GM18907 (cell line): ENCODE data around the gene UNC13A.
A peak's percentile ranks its signal among the peaks of the same experiment; 100 is the strongest.
"Not testable (repeated sequence)": the region's sequence is repeated elsewhere in the genome, so short reads cannot be mapped to it uniquely, and the experiment has no call there.

Experiments used
- ATAC-seq: cut with Tn5 transposase; IDR thresholded peaks from one replicate; pipeline ENCODE4 v1.9.1; 2021; ENCODE audit warnings: mild to moderate bottlenecking, moderate library complexity; ENCODE audit not compliant: unreplicated experiment

The UNC13A gene

DNA sequence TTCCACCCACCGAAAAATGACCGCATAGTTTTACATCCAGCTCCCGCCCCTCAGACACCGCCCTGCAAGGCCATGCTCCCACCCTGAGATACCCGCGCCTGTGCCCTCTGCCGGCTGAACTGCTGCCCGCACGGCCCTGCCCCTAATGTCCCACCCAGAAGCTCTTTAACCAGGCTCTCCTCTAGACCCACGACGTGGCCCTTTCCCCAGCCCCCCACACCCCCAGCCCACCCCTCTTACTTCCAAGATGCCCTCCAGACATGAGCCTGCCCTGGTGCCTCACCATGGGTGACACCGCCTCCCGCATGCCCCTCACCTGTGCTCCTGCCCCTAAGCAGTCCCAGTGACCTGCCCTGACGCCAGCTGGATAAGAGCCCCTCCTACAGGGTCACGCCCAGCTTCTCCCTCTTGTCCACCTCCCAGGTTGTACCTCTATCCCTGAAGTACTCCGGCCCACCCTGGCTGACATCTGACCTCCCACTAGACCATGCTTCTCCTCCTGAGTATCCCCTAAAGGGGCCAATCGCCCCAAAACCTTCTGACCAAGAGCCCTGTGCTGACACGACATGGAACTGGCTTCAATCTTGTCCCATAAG is 81.5 kb downstream of the UNC13A start:
- ATAC-seq = no peak

DNA sequence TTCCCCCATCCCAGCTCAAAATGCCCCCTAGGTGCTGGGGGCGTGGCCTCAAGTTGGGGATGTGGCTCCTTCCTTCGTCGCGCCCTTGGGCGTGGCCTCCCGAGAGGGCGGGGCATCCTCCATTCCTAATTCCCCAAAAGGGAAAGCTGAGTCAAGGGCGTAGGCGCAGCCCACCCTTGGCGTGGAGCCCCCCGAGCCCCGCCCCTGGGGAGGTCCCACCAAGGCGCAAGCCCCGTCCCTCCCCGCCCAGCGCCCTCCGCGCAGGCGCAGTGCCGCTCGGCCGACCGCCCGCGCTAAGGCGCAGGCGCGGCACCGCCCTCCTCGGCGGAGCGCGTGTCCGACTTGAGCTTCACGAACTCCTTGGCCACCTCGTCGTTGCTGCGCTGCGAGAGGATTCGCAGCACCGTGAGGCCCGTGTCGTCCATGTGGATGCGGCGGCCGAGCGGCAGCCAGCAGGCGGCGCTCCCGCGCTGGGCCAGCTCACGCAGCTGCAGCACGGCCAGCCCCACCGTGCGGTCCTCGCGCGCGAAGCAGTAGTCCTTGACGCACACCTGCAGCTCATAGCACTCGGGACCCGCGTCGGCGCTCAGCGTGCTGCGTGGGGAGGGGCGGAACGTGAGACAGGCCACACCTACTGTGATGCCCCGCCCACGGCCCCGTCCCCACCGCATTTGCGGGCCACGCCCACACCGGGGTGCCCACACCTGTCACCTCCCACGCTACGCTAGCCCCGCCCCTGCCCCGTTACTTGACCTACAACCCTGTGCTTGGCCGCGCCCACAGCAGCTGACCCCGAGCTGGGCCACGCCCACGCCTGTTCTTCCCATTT is 82.2 kb downstream of the UNC13A start:
- peak; percentile 67 for ATAC-seq

DNA sequence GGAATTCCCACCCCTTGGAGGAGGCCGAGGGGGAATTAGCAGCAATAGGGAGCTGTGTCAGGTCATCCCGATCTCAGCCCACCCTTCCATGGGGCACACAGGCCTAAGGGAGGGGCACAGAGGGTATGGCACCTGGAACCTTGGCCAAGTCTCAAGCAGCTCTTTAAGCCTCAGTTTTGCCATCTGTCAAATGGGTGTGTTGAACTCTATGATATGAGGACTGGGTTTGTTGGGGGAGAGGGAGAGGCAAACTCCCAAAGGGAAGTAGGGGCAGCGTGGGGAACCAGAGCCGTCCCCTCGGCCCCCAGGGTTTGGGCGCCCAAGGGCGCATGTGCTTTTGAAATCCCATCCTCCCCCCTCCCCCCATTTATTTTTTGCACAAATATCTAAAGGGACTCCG is 83.0 kb downstream of the UNC13A start:
- no peak for ATAC-seq

DNA sequence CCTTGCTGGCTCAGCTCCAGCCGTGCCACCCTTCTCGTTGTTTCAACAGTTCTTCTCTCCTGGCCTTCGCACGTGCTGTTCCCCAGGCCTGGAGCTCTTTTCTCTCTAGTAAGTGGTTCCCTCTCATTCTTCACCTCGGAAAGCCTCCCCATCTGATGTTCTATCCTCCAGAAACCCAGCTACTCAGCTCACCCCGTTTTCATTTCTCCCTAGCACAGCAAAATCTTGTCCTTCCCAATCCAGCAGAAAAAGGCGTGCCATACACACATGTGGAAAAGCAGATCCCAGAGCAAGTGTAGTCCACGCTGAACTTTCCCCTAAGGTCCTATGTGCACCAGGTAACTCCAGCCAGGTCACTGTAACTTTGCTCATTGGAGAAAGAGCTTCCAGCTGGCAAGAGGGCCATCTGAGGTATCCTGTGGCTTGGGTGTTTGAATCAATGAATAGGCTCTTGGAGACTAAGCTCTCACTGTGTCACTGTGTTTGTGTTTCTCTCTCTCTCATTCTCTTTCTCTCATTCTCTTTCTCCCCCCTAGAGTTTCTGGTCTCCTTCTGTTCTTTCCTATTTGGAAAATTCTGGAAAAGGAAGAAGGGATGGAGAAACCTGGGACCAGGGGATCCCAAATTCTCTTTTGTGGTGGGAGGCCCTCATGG is 83.7 kb downstream of the UNC13A start:
- no peak for ATAC-seq

DNA sequence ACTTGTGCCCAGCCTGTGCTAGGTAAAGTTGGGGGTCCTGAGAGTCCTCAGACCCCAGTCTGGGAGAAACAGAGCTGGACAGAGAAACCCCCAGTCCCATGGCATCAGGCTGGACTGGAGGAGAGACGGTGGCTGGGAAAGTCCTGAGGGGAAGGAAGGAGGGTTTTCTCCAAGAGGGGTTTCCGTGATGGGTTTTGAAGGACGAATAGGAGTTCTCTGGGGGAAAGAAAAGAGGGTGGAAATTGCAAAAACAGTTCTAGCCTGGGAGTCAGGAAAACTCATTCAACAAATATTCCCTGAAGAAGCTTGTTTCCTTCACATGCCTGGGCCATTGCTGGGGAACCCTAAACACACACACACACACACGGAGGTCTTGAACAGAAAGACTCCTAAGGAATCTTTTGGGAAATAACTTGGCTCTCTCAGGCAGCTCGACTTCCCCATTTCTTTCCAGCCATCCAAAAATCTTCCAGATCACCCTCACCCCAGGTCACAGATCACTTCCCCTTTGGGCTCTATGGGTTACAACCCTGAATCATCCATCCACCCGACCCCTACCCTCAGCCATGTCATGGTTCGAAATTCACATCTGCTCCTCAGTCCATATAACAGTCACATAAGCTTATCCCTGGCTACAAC is 85.2 kb downstream of the UNC13A start:
- ATAC-seq = no peak

DNA sequence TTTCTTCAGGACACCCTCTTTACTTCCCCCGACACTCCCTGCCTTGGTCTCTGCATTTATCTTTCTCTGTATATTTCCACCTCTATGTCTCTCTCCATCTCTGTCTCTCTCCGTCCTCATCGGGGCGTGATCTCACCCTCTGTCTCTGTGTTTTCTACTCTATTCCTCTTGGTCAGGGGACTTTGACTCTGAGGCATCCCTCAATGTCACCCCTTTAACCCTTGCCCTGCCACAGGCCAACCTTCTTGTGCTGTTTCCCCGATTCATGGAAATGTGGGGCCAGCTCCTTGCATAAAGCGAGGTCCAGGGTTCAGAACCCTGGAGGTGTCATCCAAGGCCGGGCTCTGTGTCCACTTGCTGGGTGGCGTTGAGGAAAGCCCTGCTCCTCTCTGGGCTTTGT is 85.9 kb downstream of the UNC13A start:
- no peak for ATAC-seq

DNA sequence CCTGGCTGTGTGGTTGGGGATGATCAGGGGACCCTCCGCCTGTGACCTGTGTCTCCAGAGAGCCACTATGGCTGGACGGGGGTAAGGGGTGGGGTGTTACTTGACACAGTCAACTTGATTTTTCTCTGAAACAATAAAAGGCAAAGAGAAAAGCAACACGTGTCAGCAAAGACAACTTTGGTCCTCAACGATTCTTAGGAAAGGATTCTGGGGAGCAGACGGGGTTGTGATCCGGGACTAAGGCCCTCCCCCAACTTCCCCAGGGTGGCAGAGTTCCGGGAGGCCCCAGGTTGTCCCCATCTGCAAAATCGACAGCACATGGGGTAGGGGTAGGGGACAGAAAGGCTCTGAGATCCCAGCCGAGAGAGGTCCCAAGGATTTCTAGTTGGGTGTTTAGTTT is 86.5 kb downstream of the UNC13A start:
- ATAC-seq = no peak

DNA sequence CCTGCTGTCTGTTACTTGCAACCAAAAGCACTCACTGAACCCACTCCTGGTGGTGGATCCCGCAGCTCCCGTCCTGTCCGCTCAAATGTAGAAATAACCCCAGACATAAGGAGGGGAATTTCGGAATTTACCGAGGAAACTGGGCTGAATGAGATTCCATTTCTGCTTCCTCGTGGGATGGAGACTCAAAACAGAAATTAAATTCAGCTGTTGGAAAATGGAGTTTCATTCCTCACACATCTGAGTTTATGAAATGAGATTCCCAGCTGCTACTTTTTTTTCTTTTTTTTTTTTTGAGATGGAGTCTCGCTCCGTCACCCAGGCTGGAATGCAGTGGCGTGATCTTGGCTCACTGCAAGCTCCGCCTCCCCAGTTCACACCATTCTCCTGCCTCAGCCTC is 88.4 kb downstream of the UNC13A start:
- no peak for ATAC-seq

DNA sequence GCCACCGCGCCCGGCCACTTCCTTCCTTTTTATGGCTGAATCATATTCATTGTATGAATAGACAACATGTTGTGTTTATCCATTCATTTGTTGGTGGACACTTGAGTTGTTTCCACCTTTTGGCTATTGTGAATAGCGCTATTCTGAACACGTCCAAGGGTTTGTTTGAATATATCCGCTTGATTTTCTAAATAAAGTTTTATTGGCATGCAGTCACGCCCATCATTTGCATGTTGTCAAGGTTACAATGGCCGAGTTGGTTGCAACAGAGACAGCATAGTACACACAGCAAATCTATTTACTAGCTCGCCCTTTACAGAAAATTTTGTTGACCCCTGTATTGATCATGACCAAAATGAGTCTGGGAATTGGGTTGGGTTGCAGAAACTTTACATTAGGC is 89.2 kb downstream of the UNC13A start:
- no peak for ATAC-seq

DNA sequence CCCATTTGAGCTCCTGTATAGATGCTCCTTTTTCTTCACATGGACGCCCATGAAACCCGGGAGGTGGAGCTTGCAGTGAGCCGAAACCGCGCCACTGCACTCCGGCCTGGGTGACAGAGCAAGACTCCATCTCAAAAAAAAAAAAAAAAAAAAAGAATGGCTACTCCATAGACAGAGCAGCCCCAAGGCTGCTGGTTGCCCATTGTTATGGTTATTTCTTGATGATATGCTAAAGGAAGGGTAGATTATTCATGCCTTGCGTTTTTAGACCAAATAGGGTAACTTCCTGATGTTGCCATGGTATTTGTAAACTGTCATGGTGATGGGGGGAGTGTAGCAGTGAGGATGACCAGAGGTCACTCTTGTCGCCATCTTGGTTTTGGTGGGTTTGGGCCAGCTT is 90.1 kb downstream of the UNC13A start:
- ATAC-seq = not testable (repeated sequence)

DNA sequence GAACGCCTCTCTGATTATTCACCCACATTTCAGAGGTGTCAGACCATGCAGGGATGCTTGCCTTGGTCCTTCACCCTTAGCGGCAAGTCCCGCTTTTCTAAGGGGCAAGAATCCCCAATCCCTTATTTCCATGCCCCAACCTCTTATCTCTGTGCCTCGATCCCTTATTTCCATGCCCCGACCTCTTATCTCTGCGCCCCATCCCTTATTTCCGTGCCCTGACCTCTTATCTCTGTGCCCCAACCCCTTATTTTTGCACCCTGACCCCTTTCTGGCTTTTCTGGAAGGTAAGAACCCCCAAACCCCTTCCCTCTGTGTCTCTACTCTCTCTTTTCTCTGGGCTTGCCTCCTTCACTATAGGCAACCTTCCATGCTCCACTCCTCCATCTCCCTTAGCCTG is 93.9 kb downstream of the UNC13A start:
- not testable (repeated sequence) for ATAC-seq

DNA sequence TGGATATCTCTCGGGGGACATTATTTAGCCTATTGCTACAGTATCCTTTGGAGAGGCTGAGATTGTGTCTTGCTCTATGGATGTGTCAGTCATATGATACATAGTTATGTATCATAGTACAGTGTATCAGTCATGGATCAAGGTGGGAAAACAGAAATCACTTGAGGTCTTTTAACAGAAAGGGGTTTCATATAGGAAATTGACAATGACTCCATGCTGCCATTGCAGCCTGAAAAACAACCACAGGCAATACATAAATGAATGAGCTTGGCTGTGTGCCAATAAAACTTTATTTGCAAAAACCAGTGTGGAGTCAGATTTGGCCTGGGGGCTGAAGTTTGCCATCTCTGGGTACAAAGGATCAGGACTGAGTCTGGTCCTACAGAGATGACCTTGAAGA is 97.3 kb downstream of the UNC13A start:
- ATAC-seq = no peak

DNA sequence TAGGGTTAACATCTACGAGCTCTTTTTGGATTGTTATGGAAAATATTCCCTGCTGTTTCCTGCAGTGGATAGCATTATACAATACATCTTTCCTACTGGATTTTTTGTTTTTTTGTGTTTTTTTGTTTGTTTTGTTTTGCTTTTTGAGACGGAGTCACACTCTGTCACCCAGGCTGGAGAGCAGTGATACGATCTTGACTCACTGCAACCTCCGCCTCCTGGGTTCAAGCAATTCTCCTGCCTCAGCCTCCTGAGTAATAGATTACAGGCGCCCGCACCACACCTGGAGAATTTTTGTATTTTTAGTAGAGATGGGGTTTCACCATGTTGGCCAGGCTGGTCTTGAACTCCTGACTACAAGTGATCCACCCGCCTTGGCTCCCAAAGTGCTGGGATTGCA is 102.8 kb downstream of the UNC13A start:
- not testable (repeated sequence) for ATAC-seq

DNA sequence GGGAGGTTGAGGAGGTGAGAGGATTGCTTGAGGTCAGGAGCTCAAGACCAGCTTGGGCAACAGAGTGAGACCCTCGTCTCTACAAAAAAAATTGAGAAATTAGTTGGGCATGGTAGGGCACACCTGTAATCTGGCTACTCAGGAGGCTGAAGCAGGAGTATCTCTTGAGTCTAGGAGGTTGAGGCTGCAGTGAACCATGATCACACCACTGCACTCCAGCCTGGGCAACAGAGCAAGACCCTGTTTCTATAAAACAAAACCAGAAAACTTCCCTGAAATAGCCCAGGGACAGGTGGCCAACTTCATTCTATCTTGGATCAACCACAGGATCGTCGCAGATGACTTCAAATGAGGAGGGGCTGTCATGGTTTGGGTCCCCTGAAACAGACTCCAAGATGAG is 104.0 kb downstream of the UNC13A start:
- ATAC-seq = no peak

DNA sequence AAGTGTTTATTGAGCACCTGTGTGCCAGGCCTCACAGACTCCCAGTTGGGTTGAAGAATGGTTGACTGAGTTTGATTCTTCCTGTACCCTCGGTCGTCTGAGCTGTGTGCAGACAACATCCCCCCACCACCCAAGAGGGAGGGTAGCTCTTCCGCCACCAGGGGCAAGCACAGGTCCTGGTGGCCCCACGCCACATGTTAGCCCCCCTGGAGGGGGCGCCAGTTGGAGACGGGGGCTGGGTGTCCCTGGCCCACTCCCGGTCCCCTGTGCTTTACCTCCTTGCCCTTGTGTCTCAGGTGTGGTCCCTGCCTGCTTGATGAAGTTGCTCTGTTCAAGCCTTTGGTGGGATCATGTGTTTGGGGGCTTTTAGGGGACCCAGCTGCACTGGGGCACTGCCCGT is 105.5 kb downstream of the UNC13A start:
- no peak for ATAC-seq

DNA sequence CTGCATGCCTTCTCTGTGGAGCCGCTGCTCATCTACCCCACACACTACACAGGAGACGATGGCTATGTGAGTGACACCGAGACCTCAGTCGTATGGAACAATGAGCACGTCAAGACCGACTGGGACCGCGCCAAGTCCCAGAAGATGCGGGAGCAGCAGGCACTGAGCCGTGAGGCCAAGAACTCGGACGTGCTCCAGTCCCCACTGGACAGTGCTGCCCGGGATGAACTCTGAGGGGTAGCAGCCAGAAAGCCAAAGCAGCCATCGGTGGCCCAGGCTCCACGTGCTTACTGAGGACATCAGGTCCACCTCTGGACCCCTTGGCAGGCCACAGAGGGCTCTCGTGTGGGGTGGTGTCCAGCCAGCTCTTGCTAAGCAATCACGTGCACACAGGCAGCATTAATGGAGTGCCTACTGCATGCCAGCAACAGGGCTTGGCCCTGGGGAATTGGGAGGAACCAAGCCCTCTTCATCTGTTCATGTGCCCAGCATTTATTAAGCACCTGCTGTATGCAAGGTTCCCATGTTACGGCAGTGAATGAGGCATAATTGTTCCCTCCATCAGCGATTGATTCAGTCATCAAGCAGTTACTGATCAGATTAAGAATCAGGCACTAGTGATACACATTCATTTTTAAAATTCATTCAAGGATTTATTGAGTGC is 106.8 kb downstream of the UNC13A start:
- ATAC-seq = no peak

DNA sequence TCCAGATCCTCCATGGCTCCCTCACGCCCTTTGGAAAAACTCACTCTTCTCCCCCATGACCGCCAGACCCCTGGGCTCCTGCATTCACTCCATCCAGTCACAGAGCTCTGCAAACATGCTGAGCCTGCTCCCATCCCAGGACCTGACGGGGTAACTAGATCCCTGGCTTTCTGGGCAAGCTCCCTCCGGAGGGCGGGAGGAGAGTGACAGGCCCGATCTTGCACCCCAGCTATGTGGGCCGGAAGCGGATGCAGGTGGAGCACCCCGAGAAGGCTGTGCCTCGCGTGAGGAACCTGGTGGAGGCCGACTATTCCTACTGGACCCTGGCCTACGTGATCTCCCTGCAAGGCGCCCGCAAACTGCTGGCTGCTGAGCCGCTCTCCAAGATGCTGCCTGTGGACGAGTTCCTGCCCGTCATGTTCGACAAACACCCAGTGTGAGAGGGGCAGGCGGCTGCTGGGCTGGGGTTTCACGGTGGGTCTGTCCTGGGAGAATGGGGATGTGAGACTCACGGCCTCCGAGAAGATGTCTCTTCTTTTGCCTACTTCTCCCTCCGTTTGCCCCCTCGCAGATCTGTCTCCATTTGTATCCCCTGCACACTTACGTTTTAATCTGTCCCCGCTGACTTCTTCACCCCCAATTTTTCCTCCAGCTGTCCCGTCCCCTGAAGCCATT is 107.5 kb downstream of the UNC13A start:
- ATAC-seq = no peak

DNA sequence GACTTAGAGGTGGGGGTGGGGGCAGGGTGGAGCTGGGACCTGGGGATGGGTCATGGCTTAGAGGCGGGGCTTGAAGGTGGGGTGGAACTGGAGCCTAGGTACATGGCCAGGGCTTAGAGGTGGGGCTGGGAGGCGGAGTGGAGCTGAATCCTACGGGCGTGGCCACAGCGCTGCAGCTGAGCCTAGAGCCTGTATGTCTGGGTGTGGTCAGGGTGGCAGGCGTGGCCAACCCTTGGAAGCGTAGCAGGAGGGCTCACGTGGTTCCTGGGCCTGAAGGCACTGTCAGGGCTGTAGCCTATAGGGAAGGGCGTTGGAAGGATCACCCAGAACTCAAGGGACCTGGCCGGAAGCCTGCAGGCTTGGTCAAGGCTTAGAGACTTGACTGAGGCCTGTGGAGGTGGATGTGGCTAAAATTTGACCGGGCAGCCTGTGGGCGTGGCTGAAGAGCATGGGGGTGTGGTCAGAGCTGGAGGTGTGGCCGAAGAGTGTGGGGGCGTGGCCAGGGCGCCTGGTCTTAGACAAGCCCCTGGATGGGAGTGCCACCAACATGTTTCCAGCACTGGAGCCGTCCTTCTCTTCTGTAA is 108.4 kb downstream of the UNC13A start:
- ATAC-seq = no peak

DNA sequence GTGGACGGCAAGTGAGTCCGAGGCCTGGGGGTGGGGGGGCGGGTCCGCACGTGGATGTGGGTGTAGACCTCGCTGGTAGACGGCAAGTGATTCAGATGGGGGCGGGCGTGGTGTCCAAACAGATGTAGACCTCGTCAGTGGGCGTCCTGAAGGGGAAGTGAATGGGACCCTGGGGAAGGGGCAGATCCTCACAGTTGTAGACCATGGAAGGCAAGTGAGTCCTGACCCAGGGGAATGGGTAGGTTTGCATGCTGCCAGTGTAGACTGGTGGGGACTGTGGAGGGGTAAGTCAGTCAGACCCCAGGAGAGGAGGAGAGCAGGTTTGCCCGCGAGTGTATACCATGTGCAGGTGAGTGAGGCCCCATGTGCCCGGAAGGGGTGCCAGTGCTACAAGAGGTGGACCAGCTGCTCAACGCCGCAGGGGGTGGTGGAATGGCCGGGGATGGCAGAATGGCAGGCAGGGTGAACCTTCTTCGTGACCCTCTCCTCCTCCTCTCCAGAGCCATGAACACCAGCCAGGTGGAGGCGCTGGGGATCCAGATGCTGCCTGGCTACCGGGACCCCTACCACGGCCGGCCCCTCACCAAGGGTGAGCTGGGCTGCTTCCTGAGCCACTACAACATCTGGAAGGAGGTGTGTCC is 110.6 kb downstream of the UNC13A start:
- ATAC-seq = no peak
